Gastroesophageal sphincter (tissue), 3 donors: ENCODE results near the gene HLA-A.

Source experiments
- CTCF ChIP-seq, 4 experiments: fragments of 200-600 bp in 2 of 4; fragments of 450-650 bp in 2 of 4; sonication (generic) in 1 of 4; IDR thresholded peaks; one replicate each; pipeline ENCODE4 v1.5.1; 2017 to 2019; ENCODE audit warnings: antibody characterized with exemption in 4 of 4, mild to moderate bottlenecking in 2 of 4, moderate library complexity in 2 of 4
- EP300 ChIP-seq: sonication (generic); formaldehyde crosslinking; IDR thresholded peaks from one replicate; pipeline ENCODE4 v1.6.1; 2017; ENCODE audit warnings: antibody characterized with exemption, mild to moderate bottlenecking
- POLR2A ChIP-seq, 2 donors: fragments of 450-650 bp; IDR thresholded peaks; one replicate each; pipeline ENCODE4 v1.6.1; 2017; ENCODE audit warnings: antibody characterized with exemption in 2 of 2, mild to moderate bottlenecking in 2 of 2, moderate library complexity in 1 of 2
- POLR2AphosphoS5 ChIP-seq: sonication (generic); formaldehyde crosslinking; IDR thresholded peaks from one replicate; pipeline ENCODE4 v1.6.1; 2017; ENCODE audit warnings: antibody characterized with exemption

- TF ChIP-seq POLR2A (IDR thresholded peaks at IDR 0.05) = no peak
- no peak for TF ChIP-seq CTCF (IDR thresholded peaks at IDR 0.05)
- TF ChIP-seq EP300 = no peak
- TF ChIP-seq POLR2AphosphoS5 = no peak
Measured at GRCh38 chr6:29961966-29962365, 19.6 kb downstream of the HLA-A start.
